CD14-positive monocyte (primary cell): Measurements from ENCODE around the gene ATPAF2. TPM values are rescaled to one million over a fixed set of nuclear protein-coding genes. Genes with fewer than 3 reads are reported as not detected.

Experiments
- DNase-seq, 3 donors: peaks; one replicate each; pipeline ENCODE4 v3.0.0-alpha.2; 2011 to 2022
- H2AFZ ChIP-seq: 2 replicates; pipeline ENCODE4 v1.6.0; 2012; ENCODE audit warnings: mild to moderate bottlenecking, low read depth, low read length, inconsistent platforms; ENCODE audit not compliant: insufficient read depth, poor library complexity, severe bottlenecking
- H3K27ac ChIP-seq, 2 donors: 1 replicate in 1 of 2; 2 replicates in 1 of 2; pipeline ENCODE4 v1.5.1; 2012 to 2013; ENCODE audit warnings: low read length in 2 of 2, control low read depth in 1 of 2, inconsistent platforms in 1 of 2, low read depth in 1 of 2, mild to moderate bottlenecking in 1 of 2
- H3K27me3 ChIP-seq, 2 donors: one replicate each; pipeline versions ENCODE4 v1.6.0 to v1.6.1; 2011 to 2013; ENCODE audit warnings: low read length in 2 of 2; ENCODE audit not compliant: control insufficient read depth in 2 of 2, insufficient read depth in 2 of 2
- H3K36me3 ChIP-seq, 2 donors: replicated peaks in 1 of 2; 1 replicate in 1 of 2; 2 replicates in 1 of 2; pipeline versions ENCODE4 v1.5.1 to v1.6.1; 2012 to 2013; ENCODE audit warnings: low read length in 2 of 2, control low read depth in 1 of 2, inconsistent platforms in 1 of 2, mild to moderate bottlenecking in 1 of 2; ENCODE audit not compliant: insufficient read depth in 2 of 2, control insufficient read depth in 1 of 2
- H3K4me1 ChIP-seq, 2 donors: 1 replicate in 1 of 2; 2 replicates in 1 of 2; pipeline versions ENCODE4 v1.5.1 to v1.6.1; 2012 to 2013; ENCODE audit warnings: low read length in 2 of 2, control low read depth in 1 of 2, inconsistent platforms in 1 of 2, mild to moderate bottlenecking in 1 of 2, moderate library complexity in 1 of 2; ENCODE audit not compliant: insufficient read depth in 2 of 2, control insufficient read depth in 1 of 2
- H3K4me2 ChIP-seq: replicated peaks from 2 replicates; pipeline ENCODE3; 2012; ENCODE audit warnings: low read length, moderate library complexity, mild to moderate bottlenecking; ENCODE audit not compliant: poor library complexity, severe bottlenecking; ENCODE audit errors: extremely low read depth
- H3K4me3 ChIP-seq, 3 experiments: fragments of 200-600 bp in 1 of 3; sonication (generic) in 1 of 3; replicated peaks in 1 of 3; 1 replicate in 2 of 3; 2 replicates in 1 of 3; pipeline ENCODE4 v1.5.1; 2011 to 2013; ENCODE audit warnings: low read length in 3 of 3, mild to moderate bottlenecking in 3 of 3, control low read depth in 2 of 3, low read depth in 2 of 3, inconsistent platforms in 1 of 3, moderate library complexity in 1 of 3
- H3K79me2 ChIP-seq: 2 replicates; pipeline ENCODE4 v1.6.0; 2012; ENCODE audit warnings: mild to moderate bottlenecking, control low read depth, inconsistent platforms, low read length, moderate library complexity; ENCODE audit not compliant: insufficient read depth
- H3K9ac ChIP-seq: 2 replicates; pipeline ENCODE4 v1.6.0; 2017; ENCODE audit warnings: low read length, mild to moderate bottlenecking; ENCODE audit not compliant: insufficient read depth, poor library complexity, severe bottlenecking
- H3K9me3 ChIP-seq, 2 donors: replicated peaks in 1 of 2; 1 replicate in 1 of 2; 2 replicates in 1 of 2; pipeline versions ENCODE4 v1.5.1 to v1.6.1; 2012 to 2013; ENCODE audit warnings: low read length in 2 of 2, control low read depth in 1 of 2; ENCODE audit not compliant: control insufficient read depth in 1 of 2, insufficient read depth in 1 of 2
- H4K20me1 ChIP-seq: 2 replicates; pipeline ENCODE4 v1.6.0; 2012; ENCODE audit warnings: mild to moderate bottlenecking, low read length, control low read depth, moderate library complexity; ENCODE audit not compliant: insufficient read depth
- H3K27ac Mint-ChIP-seq, 7 donors: one replicate each; pipeline ENCODE4 v1.8.0; 2020; ENCODE audit warnings: mild to moderate bottlenecking in 7 of 7, mixed read lengths in 7 of 7, moderate library complexity in 6 of 7, inconsistent platforms in 2 of 7
- H3K27me3 Mint-ChIP-seq, 3 donors: one replicate each; pipeline ENCODE4 v1.8.0; 2021 to 2022; ENCODE audit warnings: low read depth in 3 of 3, mild to moderate bottlenecking in 3 of 3, mixed read lengths in 3 of 3, moderate library complexity in 3 of 3, inconsistent platforms in 1 of 3
- H3K36me3 Mint-ChIP-seq, 2 donors: one replicate each; pipeline ENCODE4 v1.8.0; 2020; ENCODE audit warnings: mixed read lengths in 2 of 2, inconsistent platforms in 1 of 2, mild to moderate bottlenecking in 1 of 2
- H3K4me1 Mint-ChIP-seq: one replicate; pipeline ENCODE4 v1.8.0; 2020; ENCODE audit warnings: mild to moderate bottlenecking, mixed read lengths
- H3K4me3 Mint-ChIP-seq, 2 donors: one replicate each; pipeline ENCODE4 v1.8.0; 2020; ENCODE audit warnings: mild to moderate bottlenecking in 2 of 2, mixed read lengths in 2 of 2, moderate library complexity in 1 of 2
- H3K9me3 Mint-ChIP-seq, 7 donors: one replicate each; pipeline ENCODE4 v1.8.0; 2020 to 2022; ENCODE audit warnings: mixed read lengths in 7 of 7, mild to moderate bottlenecking in 6 of 7, moderate library complexity in 6 of 7, inconsistent platforms in 2 of 7
- CTCF ChIP-seq: fragments of 200-600 bp; IDR thresholded peaks from one replicate; pipeline ENCODE4 v1.8.0; 2022; ENCODE audit warnings: antibody characterized with exemption, mild to moderate bottlenecking
- WGBS: methylation state at CpG from one replicate; pipeline ENCODE4 v1.1.5; 2013; ENCODE audit warnings: missing lambda C conversion rate; ENCODE audit not compliant: insufficient coverage; 5-methylcytosine and 5-hydroxymethylcytosine counted together
- intact Hi-C, 2 donors: fragments of 100-400 bp; cut with micrococcal nuclease; formaldehyde crosslinking; loops; one replicate each; pipeline versions ENCODE4 v1.15.0 to v1.15.1; 2023
- polyA plus RNA-seq, 3 donors: library from polyadenylated mRNA; depleted of rRNA in 1 of 3; unstranded in 2 of 3; stranded (reverse) in 1 of 3; fragments of 300-500 nt in 2 of 3; fragments of >200 nt in 1 of 3; fragmentation: Illumina TruSeq in 2 of 3; gene quantifications; 1 replicate in 2 of 3; 2 replicates in 1 of 3; pipeline ENCODE4 v1.2.3, GENCODE V29; 2012 to 2021

ATPAF2 gene
- polyA plus RNA-seq, 3 donors, result 41.3 to 50.8 (median 44.9) TPM

GRCh38 chr17:17978481-17979424 is 60.2 kb downstream of the ATPAF2 start:
- peak; percentile 30 to 62 (median 62) for DNase-seq
- H3K27me3 Mint-ChIP-seq, result peaks cover 0 to 3% (median 0%) of the 10 kb centered on the region in 3 donors
- Histone ChIP-seq H3K27me3 (no peaks in the 10 kb centered on the region), H3K79me2 (no peaks in the 10 kb centered on the region), H3K4me3 (peak overlapping the region in 1 of 3 experiments; percentile 23), H3K4me2 (peak overlapping the region; percentile 41), H3K36me3 (no peaks in the 10 kb centered on the region), H3K9ac (peak overlapping the region; percentile 27), H2AFZ (peak overlapping the region; percentile 19), H3K4me1 (peaks cover 61 to 63% of the 10 kb centered on the region in 2 donors), H4K20me1 (no peaks in the 10 kb centered on the region), H3K27ac (peak overlapping the region; percentile 26 to 51), H3K9me3 (no peaks in the 10 kb centered on the region)
- peak overlapping the region; percentile 1 to 61 for H3K4me3 Mint-ChIP-seq
- no peak for TF ChIP-seq CTCF
- H3K4me1 Mint-ChIP-seq, result peaks cover 56% of the 10 kb centered on the region
- H3K9me3 Mint-ChIP-seq, result peaks cover 0 to 3% (median 0%) of the 10 kb centered on the region in 7 donors
- intact Hi-C loops, result no loop called here
- peak overlapping the region; percentile 79 to 96 (median 91) for H3K27ac Mint-ChIP-seq
- 81% methylated on average over 14 of the region's 14 CpGs for WGBS
- peaks cover 3 to 5% of the 10 kb centered on the region in 2 donors for H3K36me3 Mint-ChIP-seq

GRCh38 chr17:17976931-17977570 is 61.9 kb downstream of the ATPAF2 start:
- intact Hi-C loops, result no loop called here
- Histone ChIP-seq H3K4me3 (no peak overlapping the region), H3K27me3 (no peaks in the 10 kb centered on the region), H4K20me1 (no peaks in the 10 kb centered on the region), H3K79me2 (peaks cover 1% of the 10 kb centered on the region), H3K4me2 (no peak overlapping the region), H3K4me1 (peaks cover 70 to 74% of the 10 kb centered on the region in 2 donors), H3K9me3 (no peaks in the 10 kb centered on the region), H3K36me3 (no peaks in the 10 kb centered on the region), H3K9ac (no peak overlapping the region), H3K27ac (peak overlapping the region in 1 of 2 donors; percentile 34), H2AFZ (no peak overlapping the region)
- 93% methylated on average over 7 of the region's 10 CpGs for WGBS
- H3K27me3 Mint-ChIP-seq, result peaks cover 0 to 1% (median 0%) of the 10 kb centered on the region in 3 donors
- DNase-seq, result peak in 1 of 3 donors; percentile 40
- peak overlapping the region in 6 of 7 donors; percentile 9 to 84 (median 44) for H3K27ac Mint-ChIP-seq
- no peak for TF ChIP-seq CTCF
- peaks cover 65% of the 10 kb centered on the region for H3K4me1 Mint-ChIP-seq
- peaks cover 0 to 1% (median 0%) of the 10 kb centered on the region in 7 donors for H3K9me3 Mint-ChIP-seq
- H3K36me3 Mint-ChIP-seq, result peaks cover 3 to 5% of the 10 kb centered on the region in 2 donors
- H3K4me3 Mint-ChIP-seq, result no peak overlapping the region
